Caki2 (cell line): Measurements from ENCODE around the gene ADD3. TPM values are rescaled to one million over a fixed set of nuclear protein-coding genes. Genes with fewer than 3 reads are reported as not detected.

Experiments
- DNase-seq: peaks from one replicate; pipeline ENCODE4 v3.0.0-alpha.2; 2015; ENCODE audit warnings: low read depth
- in situ Hi-C: cut with HindIII; loops from 2 replicates; pipeline ENCODE4 v1.10.0; 2016; ENCODE audit warnings: low sequenced_read_pairs, low pct_unique_long_range_greater_than_20kb, mixed read lengths
- total RNA-seq: library from RNA; depleted of rRNA; stranded (reverse); fragments of >200 nt; shearing (Covaris generic); gene quantifications from 2 replicates; pipeline ENCODE4 v1.2.3, GENCODE V29; 2014; ENCODE audit warnings: low replicate concordance

Gene ADD3
- total RNA-seq, 1 experiment from 2014 or later = 342 TPM

GRCh38 chr10:109995595-109995994 lies 12.2 kb upstream of the ADD3 start:
- DNase-seq = no peak
- in situ Hi-C loops = no loop called here

GRCh38 chr10:109996225-109996624 lies 11.6 kb upstream of the ADD3 start:
- in situ Hi-C loops = no loop called here
- DNase-seq = no peak

- no peak for DNase-seq
- in situ Hi-C loops = no loop called here
These were observed 11.0 kb upstream of the ADD3 start for GRCh38 chr10:109996766-109997171.

GRCh38 chr10:109997233-109997632 lies 10.6 kb upstream of the ADD3 start:
- no peak for DNase-seq
- in situ Hi-C loops = no loop called here

GRCh38 chr10:109998513-109998912 lies 9.3 kb upstream of the ADD3 start:
- DNase-seq = no peak
- in situ Hi-C loops = no loop called here

DNA sequence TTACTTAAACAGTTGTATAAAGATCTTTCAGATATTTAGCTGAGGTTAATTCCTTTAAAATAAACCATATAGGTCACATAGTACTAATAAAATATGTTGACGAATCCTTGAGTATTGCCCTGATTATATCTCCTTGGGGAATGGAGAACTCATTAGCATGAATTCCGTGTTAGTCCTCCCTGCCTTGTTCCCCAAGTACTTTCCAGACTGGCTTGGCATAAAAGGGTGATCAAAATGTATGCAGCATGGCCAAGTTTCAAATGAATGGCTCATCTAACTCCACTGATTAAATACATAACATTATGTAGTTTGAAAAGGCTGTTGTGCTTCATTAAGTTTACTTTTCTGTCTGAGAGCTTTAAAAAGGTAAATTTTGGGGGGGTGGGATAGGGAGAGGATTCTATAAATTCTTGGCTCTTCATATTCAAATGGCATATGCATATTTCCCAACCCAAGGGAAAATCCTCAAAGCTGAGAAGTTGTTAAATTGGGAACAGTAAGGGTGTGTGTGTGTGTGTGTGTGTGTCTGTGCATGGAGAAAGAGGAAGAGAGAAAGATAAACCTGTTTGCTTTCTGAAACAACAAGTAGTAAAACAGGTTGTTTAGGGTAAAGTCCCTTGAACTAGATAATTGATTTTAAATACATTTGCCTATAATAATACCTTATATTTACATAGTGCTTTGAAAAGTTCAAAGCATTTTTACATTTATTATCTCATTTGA lies 4.8 kb upstream of the ADD3 start:
- in situ Hi-C loops = no loop called here

DNA sequence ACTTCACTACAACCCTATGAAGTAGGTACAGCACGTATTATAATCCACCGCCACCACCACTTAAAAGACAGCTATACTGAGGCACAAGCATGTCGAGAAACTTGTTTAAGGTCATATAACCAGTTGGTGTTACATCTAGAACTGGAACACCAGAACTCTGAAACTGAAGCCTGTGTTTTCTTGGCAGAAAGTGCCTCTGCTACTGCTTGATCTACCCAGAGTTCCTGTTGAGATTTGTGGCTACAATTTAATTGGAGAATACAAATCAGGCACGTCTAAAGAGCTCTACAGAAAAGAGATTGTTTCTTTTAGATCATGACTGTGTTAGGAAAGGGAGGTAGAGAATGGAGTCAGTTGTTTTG lies 4.3 kb upstream of the ADD3 start:
- in situ Hi-C loops = no loop called here
- DNase-seq = no peak

More for the DNA sequence above, 4.8 kb upstream of the ADD3 start:
- no peak for DNase-seq

- in situ Hi-C loops = no loop called here
- DNase-seq = peak; percentile 65
These were observed 2.1 kb upstream of the ADD3 start for GRCh38 chr10:110005719-110006118.

DNA sequence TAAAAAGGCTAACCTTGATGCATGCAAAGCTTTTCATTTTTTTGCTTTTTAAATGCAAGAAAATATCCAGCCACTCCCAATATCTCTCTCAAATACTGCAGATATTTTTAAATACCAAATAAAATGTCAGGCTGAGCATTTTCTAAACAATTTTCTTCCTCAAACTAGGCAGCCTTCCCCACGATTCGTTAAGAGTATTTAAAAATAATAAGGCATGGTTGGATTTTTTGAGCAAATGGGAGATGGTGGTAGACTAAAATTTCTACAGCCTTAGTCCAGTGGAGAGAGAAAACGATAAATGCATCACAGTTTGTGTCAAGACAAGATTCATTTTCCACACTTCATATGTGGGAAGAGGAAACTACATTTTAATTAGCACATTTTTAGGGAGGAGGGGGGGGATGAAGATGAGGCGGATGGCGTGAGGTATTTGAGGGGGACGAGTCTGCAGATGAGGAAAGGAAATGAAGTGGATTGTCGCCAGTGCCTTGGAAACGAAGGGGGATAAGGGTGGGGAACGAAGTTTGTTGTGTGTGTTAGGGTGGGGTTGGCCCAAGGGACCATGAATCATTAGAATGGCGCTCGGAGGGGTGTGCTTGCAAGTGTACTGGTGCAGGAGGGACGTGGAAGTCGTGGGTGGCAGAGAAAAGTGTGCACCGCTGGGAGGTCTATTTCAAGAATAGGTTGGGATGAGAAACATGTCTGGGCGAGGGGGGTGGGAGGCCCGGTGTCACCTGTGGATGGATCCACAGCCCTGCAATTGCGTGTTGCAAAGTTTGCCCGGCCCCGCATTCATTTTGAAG lies 1.2 kb upstream of the ADD3 start:
- DNase-seq = peak; percentile 67
- in situ Hi-C loops = no loop called here

- peak; percentile 78 for DNase-seq
- in situ Hi-C loops = no loop called here
These were observed 553 bp upstream of the ADD3 start for GRCh38 chr10:110007161-110007700.

DNA sequence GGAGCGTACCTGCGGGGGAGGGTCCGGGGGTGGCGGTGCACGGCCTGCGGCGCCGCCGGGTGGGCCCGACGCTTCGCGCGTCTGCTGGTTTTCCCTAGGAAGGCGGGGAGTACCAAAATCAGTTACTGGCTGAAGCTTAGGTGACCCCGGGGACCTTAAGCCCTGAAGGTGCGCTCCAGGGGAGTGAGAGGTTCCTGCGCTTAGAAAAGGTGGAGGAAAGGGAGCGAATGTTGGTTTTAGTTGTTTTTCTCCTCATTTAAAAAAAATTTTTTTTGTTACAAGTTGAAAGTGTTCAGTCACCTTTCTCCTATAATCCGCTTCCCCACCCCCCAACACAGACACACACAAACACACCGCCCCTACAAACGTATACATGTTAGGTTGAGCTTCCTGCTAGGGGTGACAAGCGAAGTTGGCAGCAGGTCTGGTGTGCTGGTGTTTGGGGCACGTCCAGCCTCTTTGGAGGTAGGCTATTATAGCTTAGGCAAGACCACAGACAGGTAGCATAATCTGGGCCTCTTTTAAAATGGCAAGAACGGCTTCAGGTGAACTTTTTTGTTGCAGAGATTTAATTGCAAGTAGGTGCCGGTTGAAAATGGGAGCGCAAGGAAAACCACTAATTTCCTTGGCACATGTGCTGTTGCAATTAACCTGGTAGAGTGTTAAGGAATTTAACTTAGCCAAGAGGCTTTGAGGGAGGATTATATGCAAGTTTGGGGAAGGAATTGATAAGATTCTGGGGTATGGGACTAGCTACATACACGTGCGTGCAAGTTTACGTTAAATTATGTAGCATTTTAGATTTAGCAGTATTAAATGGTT lies 945 bp downstream of the ADD3 start:
- DNase-seq = peak; percentile 59
- in situ Hi-C loops = no loop called here

GRCh38 chr10:110009736-110010475 lies 2.1 kb downstream of the ADD3 start:
- DNase-seq = no peak
- in situ Hi-C loops = no loop called here

DNA sequence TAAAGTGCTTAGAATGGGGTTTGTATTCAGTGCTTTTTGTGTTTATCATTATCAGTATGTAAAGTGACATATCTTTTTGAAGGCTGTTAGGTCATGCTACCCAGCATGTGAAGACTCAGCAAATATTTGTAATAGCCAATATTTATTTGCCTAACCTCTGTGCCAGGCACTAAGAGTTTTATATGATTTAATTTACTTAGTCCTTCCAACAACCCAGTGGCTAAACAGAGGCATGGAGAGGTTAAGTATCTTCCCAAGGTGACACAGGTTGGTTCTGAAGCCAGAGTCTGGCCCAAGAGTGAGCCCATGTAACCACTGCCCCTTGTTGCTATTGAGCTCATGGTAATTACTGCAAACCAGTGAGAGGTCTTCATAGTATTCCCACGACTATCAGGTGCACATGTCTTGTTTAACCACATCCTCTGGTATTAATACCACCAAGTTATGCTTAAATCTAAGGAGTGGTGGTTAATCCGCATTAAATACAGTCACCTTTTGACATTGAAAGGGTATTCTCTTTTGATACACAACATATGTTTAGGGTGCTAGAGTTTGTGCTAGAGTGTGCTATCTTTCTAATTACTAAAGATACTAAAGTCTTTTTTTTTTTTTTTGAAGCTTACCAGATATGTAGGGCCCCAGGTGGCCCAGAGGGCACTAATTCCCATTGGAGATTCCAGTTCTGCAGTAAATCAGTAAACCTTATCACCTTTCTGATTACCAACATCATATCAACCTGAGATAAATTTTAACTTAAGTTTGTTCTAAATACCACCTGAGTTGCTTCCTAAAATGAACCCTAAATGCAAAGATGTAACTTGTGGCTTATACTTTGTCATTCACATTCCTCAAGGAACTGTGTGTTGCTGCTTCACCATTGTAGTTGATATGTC lies 2.9 kb downstream of the ADD3 start:
- DNase-seq = no peak
- in situ Hi-C loops = no loop called here

DNA sequence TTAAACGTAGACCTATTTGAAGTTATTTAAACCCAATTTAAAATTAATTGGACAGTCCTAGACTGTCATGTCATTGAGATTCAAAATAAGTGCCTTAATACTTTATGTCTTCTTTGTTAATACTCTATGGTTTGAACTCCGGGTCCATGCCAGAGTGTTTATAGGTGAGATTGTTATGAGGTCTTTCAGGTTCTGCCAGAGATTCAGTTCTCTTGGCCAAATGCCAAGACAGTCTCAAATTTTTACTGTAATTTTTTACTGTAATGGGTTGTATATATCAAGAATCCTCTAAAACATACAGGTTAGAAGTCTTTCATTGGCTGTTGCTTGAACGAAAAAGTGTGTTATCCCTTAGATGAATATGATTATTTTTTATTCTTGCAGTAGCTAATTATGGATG lies 3.9 kb downstream of the ADD3 start:
- in situ Hi-C loops = no loop called here
- DNase-seq = no peak

- peak; percentile 67 for DNase-seq
These were observed 6.0 kb downstream of the ADD3 start for GRCh38 chr10:110013630-110014293.

GRCh38 chr10:110016039-110016438 lies 8.3 kb downstream of the ADD3 start:
- DNase-seq = no peak
- in situ Hi-C loops = no loop called here

More at GRCh38 chr10:110013630-110014293, 6.0 kb downstream of the ADD3 start:
- in situ Hi-C loops = no loop called here

- in situ Hi-C loops = no loop called here
- no peak for DNase-seq
These were observed 9.3 kb downstream of the ADD3 start for GRCh38 chr10:110017052-110017451.
